Fibroblast of lung (primary cell): ENCODE measurements around the gene IQGAP2. TPM values are rescaled to one million over a fixed set of nuclear protein-coding genes. Genes with fewer than 3 reads are reported as not detected.
A peak's percentile ranks its signal among the peaks of the same experiment; 100 is the strongest.

Experiments
- DNase-seq, 2 donors: peaks; one replicate each; pipeline versions ENCODE4 v3.0.0 to v3.0.0-alpha.2; 2010; ENCODE audit warnings: low read depth in 2 of 2
- H2AFZ ChIP-seq: 2 replicates; pipeline ENCODE4 v1.5.1; 2012; ENCODE audit warnings: low read length, control low read depth, inconsistent platforms
- H3K27ac ChIP-seq: 2 replicates; pipeline ENCODE4 v1.5.1; 2011; ENCODE audit warnings: low read length, control low read depth; ENCODE audit not compliant: insufficient read depth
- H3K27me3 ChIP-seq: 2 replicates; pipeline ENCODE4 v1.5.1; 2011; ENCODE audit warnings: mild to moderate bottlenecking, low read length; ENCODE audit not compliant: control insufficient read depth, insufficient read depth
- H3K36me3 ChIP-seq: 2 replicates; pipeline ENCODE4 v1.5.1; 2011; ENCODE audit warnings: low read length; ENCODE audit not compliant: control insufficient read depth, insufficient read depth
- H3K4me1 ChIP-seq: 2 replicates; pipeline ENCODE4 v1.5.1; 2011; ENCODE audit warnings: low read length; ENCODE audit not compliant: control insufficient read depth, insufficient read depth; ENCODE audit errors: extremely low read depth
- H3K4me2 ChIP-seq: 2 replicates; pipeline ENCODE4 v1.5.1; 2011; ENCODE audit warnings: low read length, control low read depth; ENCODE audit not compliant: insufficient read depth; ENCODE audit errors: extremely low read depth
- H3K4me3 ChIP-seq, 4 experiments: fragments of 200-600 bp in 1 of 4; sonication (generic) in 1 of 4; replicated peaks in 1 of 4; 2 replicates each; pipeline ENCODE4 v1.5.1; 2011 to 2016; ENCODE audit warnings: low read length in 4 of 4, low read depth in 3 of 4, mild to moderate bottlenecking in 3 of 4, control low read depth in 2 of 4, inconsistent platforms in 1 of 4, mixed read lengths in 1 of 4; ENCODE audit not compliant: insufficient read depth in 1 of 4; ENCODE audit errors: control extremely low read depth in 1 of 4
- H3K79me2 ChIP-seq: 2 replicates; pipeline ENCODE4 v1.5.1; 2012; ENCODE audit warnings: mild to moderate bottlenecking, low read length, inconsistent platforms; ENCODE audit not compliant: control insufficient read depth, insufficient read depth
- H3K9ac ChIP-seq: 2 replicates; pipeline ENCODE4 v1.5.1; 2011; ENCODE audit warnings: mild to moderate bottlenecking, low read length, control low read depth; ENCODE audit not compliant: insufficient read depth
- H3K9me3 ChIP-seq: 2 replicates; pipeline ENCODE4 v1.5.1; 2012; ENCODE audit warnings: low read depth, low read length; ENCODE audit not compliant: control insufficient read depth, insufficient read depth
- H4K20me1 ChIP-seq: 2 replicates; pipeline ENCODE4 v1.5.1; 2011; ENCODE audit warnings: low read length; ENCODE audit not compliant: control insufficient read depth, insufficient read depth; ENCODE audit errors: extremely low read depth
- CTCF ChIP-seq, 2 donors: IDR thresholded peaks in 1 of 2; conservative IDR thresholded peaks in 1 of 2; 1 replicate in 1 of 2; 2 replicates in 1 of 2; pipeline ENCODE4 v1.5.1; 2011 to 2012; ENCODE audit warnings: low read length in 2 of 2, control low read depth in 1 of 2, inconsistent platforms in 1 of 2, low read depth in 1 of 2, mild to moderate bottlenecking in 1 of 2
- EZH2 ChIP-seq: IDR thresholded peaks from 2 replicates; pipeline ENCODE4 v1.5.1; 2012; ENCODE audit warnings: low read length, control low read depth, mild to moderate bottlenecking; ENCODE audit errors: missing control alignments
- polyA plus RNA-seq, 2 donors: library from polyadenylated mRNA; depleted of rRNA in 1 of 2; stranded (reverse) in 1 of 2; unstranded in 1 of 2; fragments of >200 nt; gene quantifications; 2 replicates each; pipeline ENCODE4 v1.2.1, GENCODE V29; 2011 to 2012; ENCODE audit warnings: missing spikeins in 1 of 2
- total RNA-seq: library from RNA; depleted of rRNA; stranded (reverse); fragments of >200 nt; gene quantifications from 2 replicates; pipeline ENCODE4 v1.2.1, GENCODE V29; 2014

Gene IQGAP2
- total and polyA plus RNA-seq, 2 donors (not counting 1 experiment from before 2014, with no cell fraction given) = 5.1 to 7.9 TPM

DNA sequence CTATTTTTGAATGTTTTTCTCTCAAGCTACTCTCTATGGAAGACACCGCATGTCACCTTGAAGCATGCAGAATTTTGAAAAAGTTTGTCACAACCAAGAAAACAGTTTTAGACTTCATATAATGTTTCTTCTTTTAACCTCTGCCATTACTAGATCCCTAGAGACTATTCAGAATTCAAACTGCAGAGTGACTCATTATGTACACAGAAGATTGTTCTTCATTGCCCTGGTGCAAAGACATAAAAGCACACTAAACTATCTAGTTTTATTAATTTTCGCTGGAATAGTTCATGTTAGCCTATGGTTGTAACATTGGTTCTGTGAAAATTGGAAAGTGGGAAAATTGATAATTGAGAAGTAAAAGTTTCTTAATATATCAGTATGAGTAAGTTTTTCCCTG is 201.8 kb downstream of the IQGAP2 start:
- Histone ChIP-seq H3K9ac (no peak overlapping the region), H3K4me2 (no peak overlapping the region), H3K9me3 (no peaks in the 10 kb centered on the region), H3K27me3 (no peaks in the 10 kb centered on the region), H3K4me3 (no peak overlapping the region), H3K4me1 (peaks cover 12% of the 10 kb centered on the region), H3K27ac (no peak overlapping the region), H4K20me1 (no peaks in the 10 kb centered on the region), H2AFZ (no peak overlapping the region), H3K79me2 (no peaks in the 10 kb centered on the region), H3K36me3 (no peaks in the 10 kb centered on the region)
- peak; percentile 52 to 71 for DNase-seq
- no peak for TF ChIP-seq CTCF (conservative IDR thresholded peaks at IDR 0.05 in 1 of 2, IDR thresholded peaks at IDR 0.05 in 1 of 2; ENCODE audit: low read depth in 1 of 2, low read length in 2 of 2)
- TF ChIP-seq EZH2 = no peak

DNA sequence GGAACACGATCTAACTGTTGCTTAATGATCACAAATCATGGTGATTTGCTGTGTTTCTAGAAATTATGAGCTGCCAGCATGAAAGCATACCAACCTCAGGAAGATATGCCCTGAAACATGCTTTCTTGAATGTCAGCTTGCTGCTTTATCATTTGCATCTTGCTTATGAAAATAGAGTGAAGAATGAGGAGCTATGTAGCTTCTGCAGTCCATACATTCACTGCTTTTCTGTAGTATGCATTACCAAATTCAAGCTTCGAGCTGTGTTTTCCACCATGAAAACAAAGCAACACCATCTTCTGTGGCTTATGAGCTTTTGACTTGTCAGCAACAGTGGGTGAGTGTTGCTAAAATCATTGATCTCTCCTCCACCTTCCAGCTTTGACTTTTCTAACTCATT is 203.6 kb downstream of the IQGAP2 start:
- Histone ChIP-seq H3K79me2 (no peaks in the 10 kb centered on the region), H3K9me3 (no peaks in the 10 kb centered on the region), H3K27ac (no peak overlapping the region), H4K20me1 (no peaks in the 10 kb centered on the region), H3K27me3 (no peaks in the 10 kb centered on the region), H3K4me2 (peak overlapping the region; percentile 79), H3K4me3 (peak overlapping the region in 2 of 4 experiments; percentile 25 to 42), H3K36me3 (no peaks in the 10 kb centered on the region), H2AFZ (peak overlapping the region; percentile 85), H3K9ac (no peak overlapping the region), H3K4me1 (peaks cover 12% of the 10 kb centered on the region)
- no peak for DNase-seq
- no peak for TF ChIP-seq CTCF (conservative IDR thresholded peaks at IDR 0.05 in 1 of 2, IDR thresholded peaks at IDR 0.05 in 1 of 2; ENCODE audit: low read depth in 1 of 2, low read length in 2 of 2)
- TF ChIP-seq EZH2 = no peak

GRCh38 chr5:76607353-76607871 is 204.3 kb downstream of the IQGAP2 start:
- no peaks in the 10 kb centered on the region for H3K79me2 ChIP-seq
- no peaks in the 10 kb centered on the region for H3K36me3 ChIP-seq
- peak; percentile 58 to 78 for DNase-seq
- H3K4me2 ChIP-seq = peak overlapping the region; percentile 79
- H2AFZ ChIP-seq = peak overlapping the region; percentile 85
- no peak overlapping the region for H3K9ac ChIP-seq
- no peaks in the 10 kb centered on the region for H3K27me3 ChIP-seq
- H3K9me3 ChIP-seq = no peaks in the 10 kb centered on the region
- peak overlapping the region in 3 of 4 experiments; percentile 17 to 42 (median 25) for H3K4me3 ChIP-seq
- peaks cover 10% of the 10 kb centered on the region for H3K4me1 ChIP-seq
- no peaks in the 10 kb centered on the region for H4K20me1 ChIP-seq
- TF ChIP-seq CTCF (conservative IDR thresholded peaks at IDR 0.05 in 1 of 2, IDR thresholded peaks at IDR 0.05 in 1 of 2; ENCODE audit: low read depth in 1 of 2, low read length in 2 of 2) = no peak
- no peak for TF ChIP-seq EZH2
- H3K27ac ChIP-seq = peak overlapping the region; percentile 55
